NB4 (cell line): ENCODE results near the gene IFFO2.

Experiments used
- MYC ChIP-seq: IDR thresholded peaks from 2 replicates; pipeline ENCODE4 v1.6.1; 2011; ENCODE audit warnings: low read depth, low read length
- POLR2A ChIP-seq: IDR thresholded peaks from 2 replicates; pipeline ENCODE4 v1.6.1; 2011; ENCODE audit warnings: mild to moderate bottlenecking; ENCODE audit not compliant: insufficient read length; ENCODE audit errors: extremely low read depth
- TF ChIP-seq, protein P1 (sequence below): IDR thresholded peaks from one replicate; pipeline ENCODE4 v1.5.1; 2012; ENCODE audit warnings: low read depth, low read length

DNA sequence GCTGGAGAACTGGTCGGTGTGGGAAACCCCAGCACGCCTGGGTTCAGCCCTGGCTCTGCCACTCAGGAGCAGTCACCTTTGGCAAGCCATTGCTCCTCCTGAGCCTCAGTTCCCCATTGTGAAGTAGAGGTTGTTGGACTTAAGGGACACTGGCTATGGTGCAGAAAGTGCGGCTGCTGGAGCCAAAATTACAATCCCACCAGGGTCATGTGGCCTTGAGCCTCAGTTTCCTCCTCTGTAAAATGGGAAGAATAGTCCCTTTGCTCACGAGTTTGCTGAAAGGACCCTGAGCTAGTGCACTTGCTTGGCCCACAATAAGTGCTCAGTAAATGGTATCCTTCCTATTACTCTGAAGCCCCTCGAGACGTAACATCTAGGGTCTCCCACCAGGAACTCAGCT is 82.4 kb downstream of the IFFO2 start:
- TF ChIP-seq, protein P1, sequence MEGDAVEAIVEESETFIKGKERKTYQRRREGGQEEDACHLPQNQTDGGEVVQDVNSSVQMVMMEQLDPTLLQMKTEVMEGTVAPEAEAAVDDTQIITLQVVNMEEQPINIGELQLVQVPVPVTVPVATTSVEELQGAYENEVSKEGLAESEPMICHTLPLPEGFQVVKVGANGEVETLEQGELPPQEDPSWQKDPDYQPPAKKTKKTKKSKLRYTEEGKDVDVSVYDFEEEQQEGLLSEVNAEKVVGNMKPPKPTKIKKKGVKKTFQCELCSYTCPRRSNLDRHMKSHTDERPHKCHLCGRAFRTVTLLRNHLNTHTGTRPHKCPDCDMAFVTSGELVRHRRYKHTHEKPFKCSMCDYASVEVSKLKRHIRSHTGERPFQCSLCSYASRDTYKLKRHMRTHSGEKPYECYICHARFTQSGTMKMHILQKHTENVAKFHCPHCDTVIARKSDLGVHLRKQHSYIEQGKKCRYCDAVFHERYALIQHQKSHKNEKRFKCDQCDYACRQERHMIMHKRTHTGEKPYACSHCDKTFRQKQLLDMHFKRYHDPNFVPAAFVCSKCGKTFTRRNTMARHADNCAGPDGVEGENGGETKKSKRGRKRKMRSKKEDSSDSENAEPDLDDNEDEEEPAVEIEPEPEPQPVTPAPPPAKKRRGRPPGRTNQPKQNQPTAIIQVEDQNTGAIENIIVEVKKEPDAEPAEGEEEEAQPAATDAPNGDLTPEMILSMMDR, result no peak
- TF ChIP-seq POLR2A (no peak), MYC (no peak)
